ENCODE data around the gene EDARADD. TPM values are rescaled to one million over a fixed set of nuclear protein-coding genes. Genes with fewer than 3 reads are reported as not detected.

The EDARADD gene
- 4.7 and 8.0 TPM in 2 replicates for total RNA-seq

DNA sequence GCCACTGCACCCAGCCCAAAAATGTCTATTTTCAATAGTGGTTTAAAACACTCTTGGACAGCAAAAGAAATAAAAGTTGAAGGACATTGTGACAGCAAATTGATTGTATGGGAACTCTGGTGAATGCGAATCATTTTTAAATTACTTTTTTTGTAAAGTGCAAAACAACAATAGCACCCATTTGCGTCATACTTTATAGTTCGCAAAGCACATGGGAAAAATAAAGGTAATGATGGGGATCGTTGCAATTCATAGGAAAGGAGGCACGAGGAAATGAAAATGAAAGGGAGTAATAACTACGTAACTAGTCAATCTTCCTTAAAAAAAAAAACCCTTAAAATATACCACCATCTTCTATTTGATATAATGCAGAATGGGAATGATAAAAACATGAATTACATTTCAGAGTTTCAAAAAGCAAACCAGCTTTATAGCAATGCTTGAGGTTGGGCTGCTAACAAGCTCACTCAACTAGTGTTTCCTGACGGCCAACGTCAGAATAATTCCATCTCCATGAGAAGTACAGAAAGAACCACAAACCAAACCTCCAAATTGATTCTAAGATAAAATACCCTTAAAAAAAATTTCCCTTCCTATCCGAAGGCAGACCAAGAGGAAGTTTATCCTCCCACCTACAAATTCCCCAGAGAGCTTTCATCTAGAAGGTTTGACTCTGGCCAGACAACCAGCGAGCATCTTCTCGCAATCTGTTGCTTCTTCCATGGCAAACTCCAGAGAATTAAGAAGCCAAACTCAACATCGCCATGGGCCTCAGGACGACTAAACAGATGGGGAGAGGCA is at the start of gene EDARADD:
EDARADD (plus strand) TSS at position 606 of the 801 bp plus-strand sequence; CDS start at position 765, 159 bp downstream.

DNA sequence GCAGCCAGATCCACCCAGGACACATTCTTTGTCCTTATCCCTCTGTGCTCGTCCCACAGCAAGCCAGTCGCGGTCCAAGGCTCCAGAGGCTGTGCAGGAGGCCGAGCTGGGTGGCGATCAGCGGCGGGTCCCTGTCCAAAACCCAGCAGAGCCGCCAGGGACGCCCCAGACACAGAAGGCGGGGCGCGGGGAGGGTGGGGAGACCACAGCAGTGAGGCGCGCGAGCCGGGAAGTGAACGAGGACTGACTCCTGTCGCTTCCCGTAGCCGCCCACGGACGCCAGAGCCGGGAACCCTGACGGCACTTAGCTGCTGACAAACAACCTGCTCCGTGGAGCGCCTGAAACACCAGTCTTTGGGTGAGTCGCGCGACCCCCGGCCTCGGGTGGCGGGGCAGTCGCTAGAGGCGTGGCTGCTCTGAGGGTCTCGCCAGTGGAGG is 129.6 kb downstream of the EDARADD start, which contains the start of gene LGALS8:
LGALS8 (plus strand) TSS at position 279 of the 438 bp plus-strand sequence. CDS start 2,089 bp downstream, outside the sequence.

Other genes starting within 250 kb of the EDARADD start
- 2.0 and 3.9 TPM in 2 replicates for gene ERO1B, start 112.3 kb upstream of the EDARADD start, total RNA-seq
- 24.6 and 35.8 TPM in 2 replicates for gene LGALS8, start 129.7 kb downstream of the EDARADD start, total RNA-seq
- 22.2 and 25.3 TPM in 2 replicates for gene HEATR1, start 210.2 kb downstream of the EDARADD start, total RNA-seq

All from hair follicular keratinocyte (primary cell).